Choroid plexus epithelial cell (primary cell): Measurements from ENCODE around the gene EXOC6B.
A peak's percentile ranks its signal among the peaks of the same experiment; 100 is the strongest.

Source experiments
- DNase-seq: peaks from one replicate; pipeline ENCODE4 v3.0.0-alpha.2; 2010; ENCODE audit warnings: low read depth
- H3K4me3 ChIP-seq: 2 replicates; pipeline ENCODE4 v1.5.1; 2011; ENCODE audit warnings: low read depth, mild to moderate bottlenecking, control low read depth, low read length, moderate library complexity
- TF ChIP-seq, protein P1 (sequence below): conservative IDR thresholded peaks from 2 replicates; pipeline ENCODE4 v1.5.1; 2011; ENCODE audit warnings: low read depth, mild to moderate bottlenecking, control low read depth, inconsistent platforms, low read length, moderate library complexity

Gene EXOC6B

DNA sequence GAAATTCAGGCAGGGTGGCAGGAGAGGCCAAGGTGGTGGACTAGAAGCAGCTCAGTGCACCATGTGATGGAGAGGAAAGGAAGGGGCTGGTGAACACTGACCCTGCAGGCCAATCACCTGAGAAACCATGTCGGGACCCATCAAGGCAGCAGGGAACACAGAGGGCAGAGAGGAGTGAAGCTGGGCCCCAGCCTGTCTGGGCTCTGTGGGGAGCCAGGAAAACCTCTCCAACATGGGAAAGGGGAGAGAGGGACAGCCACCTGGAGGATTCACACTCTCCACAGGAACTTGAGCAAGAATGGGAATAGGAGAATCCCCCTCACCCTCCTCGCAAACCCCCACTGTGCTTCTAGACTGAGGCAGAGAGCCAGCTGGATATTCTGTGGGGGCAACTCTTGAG lies 592.6 kb downstream of the EXOC6B start:
- DNase-seq, result no peak
- H3K4me3 ChIP-seq, result no peak overlapping the region
- TF ChIP-seq, protein P1, sequence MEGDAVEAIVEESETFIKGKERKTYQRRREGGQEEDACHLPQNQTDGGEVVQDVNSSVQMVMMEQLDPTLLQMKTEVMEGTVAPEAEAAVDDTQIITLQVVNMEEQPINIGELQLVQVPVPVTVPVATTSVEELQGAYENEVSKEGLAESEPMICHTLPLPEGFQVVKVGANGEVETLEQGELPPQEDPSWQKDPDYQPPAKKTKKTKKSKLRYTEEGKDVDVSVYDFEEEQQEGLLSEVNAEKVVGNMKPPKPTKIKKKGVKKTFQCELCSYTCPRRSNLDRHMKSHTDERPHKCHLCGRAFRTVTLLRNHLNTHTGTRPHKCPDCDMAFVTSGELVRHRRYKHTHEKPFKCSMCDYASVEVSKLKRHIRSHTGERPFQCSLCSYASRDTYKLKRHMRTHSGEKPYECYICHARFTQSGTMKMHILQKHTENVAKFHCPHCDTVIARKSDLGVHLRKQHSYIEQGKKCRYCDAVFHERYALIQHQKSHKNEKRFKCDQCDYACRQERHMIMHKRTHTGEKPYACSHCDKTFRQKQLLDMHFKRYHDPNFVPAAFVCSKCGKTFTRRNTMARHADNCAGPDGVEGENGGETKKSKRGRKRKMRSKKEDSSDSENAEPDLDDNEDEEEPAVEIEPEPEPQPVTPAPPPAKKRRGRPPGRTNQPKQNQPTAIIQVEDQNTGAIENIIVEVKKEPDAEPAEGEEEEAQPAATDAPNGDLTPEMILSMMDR, result no peak

DNA sequence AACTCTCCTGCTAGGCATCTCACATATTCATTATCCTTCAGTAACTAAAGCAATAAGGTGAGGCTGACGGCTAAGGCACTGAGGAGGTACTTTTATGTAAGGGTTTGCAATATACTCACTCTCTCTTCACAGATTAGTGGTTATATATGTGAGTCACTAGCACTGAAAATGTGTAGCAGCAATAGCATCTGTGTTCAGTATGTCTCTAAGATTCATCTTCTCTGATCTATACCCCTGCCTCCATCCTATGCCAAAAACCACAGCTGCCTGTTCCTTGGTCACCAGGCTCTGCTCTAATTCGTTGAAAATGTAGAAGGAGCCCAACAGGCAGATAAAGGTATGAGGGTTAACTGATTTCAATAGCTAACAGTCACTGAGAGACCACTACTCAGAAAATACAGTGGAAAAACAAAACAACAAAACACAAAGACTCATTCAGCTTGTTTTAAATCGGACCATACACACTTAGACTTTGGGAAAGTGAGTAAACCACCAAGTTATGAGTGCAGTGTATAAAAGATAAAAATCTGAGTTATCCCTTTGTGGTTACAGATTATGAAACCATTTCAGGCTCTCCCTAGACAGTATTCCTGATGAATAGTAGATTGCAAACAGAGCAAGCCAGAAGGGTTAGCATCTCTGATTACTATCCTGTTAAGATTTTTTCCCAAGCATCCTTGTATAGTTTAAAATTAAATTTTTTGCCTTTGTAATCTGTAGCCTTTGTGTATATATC lies 602.8 kb downstream of the EXOC6B start:
- peak; percentile 75 for DNase-seq
- no peak overlapping the region for H3K4me3 ChIP-seq
- TF ChIP-seq, protein P1, result no peak

DNA sequence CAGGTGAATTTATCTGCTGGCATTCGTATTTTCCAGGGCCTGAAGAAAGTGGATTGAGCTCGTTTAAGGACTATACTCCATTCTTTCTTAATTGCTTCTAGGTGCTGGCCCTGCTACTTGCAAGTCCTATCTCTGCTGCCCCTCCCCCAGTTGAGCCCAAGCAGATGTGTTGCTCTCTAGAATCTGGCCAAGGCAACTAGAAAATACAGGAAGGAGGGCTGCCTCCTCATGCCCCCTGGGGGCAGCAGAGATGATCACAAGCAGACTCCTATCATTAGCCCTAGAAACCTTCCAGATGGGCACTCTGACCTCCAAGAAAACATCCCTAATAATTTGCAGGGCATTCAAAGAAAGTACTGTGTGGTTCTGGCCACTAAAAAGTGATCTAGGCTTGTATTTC lies 605.7 kb downstream of the EXOC6B start:
- DNase-seq, result peak; percentile 30
- TF ChIP-seq, protein P1, result peak; percentile 37
- H3K4me3 ChIP-seq, result no peak overlapping the region

DNA sequence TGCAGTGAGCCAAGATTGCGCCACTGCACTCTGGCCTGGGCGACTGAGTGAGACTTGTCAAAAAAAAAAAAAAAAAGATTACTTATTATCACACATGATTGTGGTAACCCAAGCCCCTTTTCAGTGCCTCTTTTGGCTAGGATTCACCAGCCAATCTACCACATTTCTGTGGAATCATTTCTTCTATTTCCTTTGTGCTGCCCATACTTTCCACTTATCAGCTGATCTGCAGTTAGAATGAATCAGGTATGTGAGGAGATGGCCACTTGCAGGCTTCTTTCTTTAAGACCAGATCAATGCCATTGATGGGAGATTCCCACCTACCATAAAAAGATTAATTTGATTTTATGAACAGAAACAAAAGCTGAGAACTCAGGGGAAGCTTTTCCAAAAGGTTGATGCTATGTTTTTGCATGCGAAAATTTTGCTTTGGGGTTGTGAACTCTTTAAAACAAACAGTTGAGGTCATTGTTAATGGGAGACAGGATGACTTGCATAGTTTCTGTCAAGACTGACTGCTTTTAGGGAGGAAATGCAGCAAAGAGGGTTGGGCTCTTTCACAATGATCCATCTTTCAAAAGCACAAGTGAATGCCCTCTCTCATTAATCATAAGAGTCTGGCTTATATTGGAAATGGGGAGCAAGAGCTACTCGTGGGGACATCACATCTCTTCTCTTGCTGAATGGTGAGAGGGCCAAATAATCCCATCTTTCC lies 611.2 kb downstream of the EXOC6B start:
- H3K4me3 ChIP-seq, result no peak overlapping the region
- peak; percentile 89 for DNase-seq
- TF ChIP-seq, protein P1, result no peak

DNA sequence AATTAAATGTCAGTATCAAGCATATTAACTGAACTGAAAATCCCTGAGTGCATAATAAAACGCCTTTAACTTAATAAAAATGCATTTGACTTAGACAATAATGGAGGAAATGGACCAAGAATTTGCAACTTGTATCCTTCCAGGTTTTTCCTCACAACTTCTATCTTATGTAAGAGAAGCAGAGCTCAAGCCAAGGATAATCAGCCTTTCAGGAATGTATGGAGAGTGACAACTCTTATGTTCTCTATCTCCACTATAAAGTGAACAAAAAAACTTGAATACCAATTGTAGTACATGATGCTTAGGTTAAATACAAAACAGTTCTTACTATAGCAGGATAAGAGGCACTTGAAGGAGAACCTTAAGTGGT lies 613.4 kb downstream of the EXOC6B start:
- DNase-seq, result no peak
- H3K4me3 ChIP-seq, result no peak overlapping the region
- TF ChIP-seq, protein P1, result no peak

DNA sequence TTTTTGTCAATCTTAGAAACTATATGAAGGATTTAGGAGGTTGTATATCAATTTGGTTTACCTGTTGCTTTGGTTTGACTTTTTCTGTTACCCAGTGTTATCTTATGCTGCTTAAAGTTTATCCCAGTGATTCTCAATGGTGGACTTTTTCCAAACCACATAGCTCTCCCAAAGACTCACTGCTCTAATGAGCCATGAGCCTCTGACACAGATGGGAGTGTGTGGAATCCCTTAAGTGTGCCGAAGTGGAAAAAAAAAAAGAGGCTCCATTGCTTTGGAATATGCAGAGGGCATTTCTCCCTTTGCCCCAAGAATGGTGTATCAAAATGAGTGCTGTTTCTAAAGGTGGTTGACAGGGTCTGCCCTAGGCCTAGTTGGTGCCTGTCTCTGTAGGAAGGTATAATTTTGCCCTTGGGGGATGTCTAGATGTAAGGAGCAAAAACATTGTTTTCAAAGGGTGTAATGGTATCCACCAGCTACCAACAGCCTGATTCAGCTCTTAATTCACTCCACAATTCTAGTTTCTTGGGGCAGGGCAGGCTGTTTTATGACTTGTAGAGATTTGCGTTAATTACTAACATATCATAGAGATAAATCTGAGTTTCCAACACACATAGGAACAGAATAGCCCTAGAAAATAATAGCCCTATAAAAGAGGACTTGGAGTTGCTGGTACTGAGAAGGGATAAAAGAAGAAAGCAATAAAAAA lies 613.9 kb downstream of the EXOC6B start:
- no peak for DNase-seq
- TF ChIP-seq, protein P1, result no peak
- H3K4me3 ChIP-seq, result no peak overlapping the region
